ENCODE results near the gene LRFN2.

The LRFN2 gene

DNA sequence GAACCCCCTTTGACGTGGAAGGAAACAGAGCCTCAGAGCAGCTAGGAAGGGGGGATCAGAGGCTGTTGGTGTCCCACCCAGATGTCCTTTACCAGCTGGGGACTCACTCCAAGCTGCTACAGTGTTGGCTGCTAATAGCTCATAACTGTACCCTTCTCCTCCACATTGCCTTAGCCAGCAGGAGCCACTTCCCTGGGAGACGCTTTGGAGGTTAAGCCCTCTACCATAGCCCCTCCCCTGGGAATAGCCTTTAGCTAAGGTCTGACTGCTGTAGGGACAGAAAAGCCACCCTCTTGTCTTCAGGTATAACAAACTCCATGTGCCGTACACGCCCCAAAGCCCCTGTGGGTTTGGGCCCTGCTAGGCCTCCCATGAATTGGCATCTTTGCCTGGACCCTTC, 238.6 kb downstream of the LRFN2 start:
- Histone ChIP-seq H2AFZ (ENCODE audit: low read length) (no peak overlapping the region), H3K4me1 (ENCODE audit: insufficient read depth, low read length, poor library complexity, severe bottlenecking) (no peaks in the 10 kb centered on the region)
- TF ChIP-seq EZH2phosphoT487 (IDR thresholded peaks at IDR 0.05; ENCODE audit: borderline replicate concordance) = no peak
- TF ChIP-seq CTCF (conservative IDR thresholded peaks at IDR 0.05; ENCODE audit: low read length) = no peak

GRCh38 chr6:40347571-40348011, 239.6 kb downstream of the LRFN2 start:
- no peaks in the 10 kb centered on the region for H3K79me2 ChIP-seq (ENCODE audit: insufficient read depth, low read length)
- H3K4me1 ChIP-seq (ENCODE audit: insufficient read depth, low read length, poor library complexity, severe bottlenecking) = no peaks in the 10 kb centered on the region
- H3K27me3 ChIP-seq (ENCODE audit: insufficient read depth, low read length, poor library complexity, severe bottlenecking) = no peaks in the 10 kb centered on the region
- H2AFZ ChIP-seq (ENCODE audit: low read length) = no peak overlapping the region
- no peaks in the 10 kb centered on the region for H3K36me3 ChIP-seq (ENCODE audit: insufficient read depth, low read length)
- H3K9ac ChIP-seq (ENCODE audit: low read depth, low read length, poor library complexity, severe bottlenecking) = no peak overlapping the region
- H3K9me2 ChIP-seq (replicated peaks; ENCODE audit: low read depth, low read length) = no peaks in the 10 kb centered on the region
- H3F3A ChIP-seq (ENCODE audit: low read depth) = no peaks in the 10 kb centered on the region
- TF ChIP-seq EZH2phosphoT487 (IDR thresholded peaks at IDR 0.05; ENCODE audit: borderline replicate concordance) (no peak), CTCF (conservative IDR thresholded peaks at IDR 0.05; ENCODE audit: low read length) (no peak)
- H3K9me3 ChIP-seq (ENCODE audit: insufficient read depth, low read depth, low read length) = no peaks in the 10 kb centered on the region
- no peak overlapping the region for H3K4me2 ChIP-seq (ENCODE audit: low read depth, low read length, poor library complexity, severe bottlenecking)
- no peak overlapping the region for H3K4me3 ChIP-seq (ENCODE audit: low read length, poor library complexity, severe bottlenecking)
- no peaks in the 10 kb centered on the region for H4K20me1 ChIP-seq (ENCODE audit: insufficient read depth, low read length, poor library complexity, severe bottlenecking)

More for the DNA sequence above, 238.6 kb downstream of the LRFN2 start:
- H3K9ac ChIP-seq (ENCODE audit: low read depth, low read length, poor library complexity, severe bottlenecking) = no peak overlapping the region
- no peaks in the 10 kb centered on the region for H3K9me2 ChIP-seq (replicated peaks; ENCODE audit: low read depth, low read length)
- H3K9me3 ChIP-seq (ENCODE audit: insufficient read depth, low read depth, low read length) = no peaks in the 10 kb centered on the region
- no peaks in the 10 kb centered on the region for H3K36me3 ChIP-seq (ENCODE audit: insufficient read depth, low read length)
- no peaks in the 10 kb centered on the region for H3F3A ChIP-seq (ENCODE audit: low read depth)
- no peak overlapping the region for H3K4me2 ChIP-seq (ENCODE audit: low read depth, low read length, poor library complexity, severe bottlenecking)
- no peak overlapping the region for H3K4me3 ChIP-seq (ENCODE audit: low read length, poor library complexity, severe bottlenecking)
- no peaks in the 10 kb centered on the region for H3K79me2 ChIP-seq (ENCODE audit: insufficient read depth, low read length)
- no peaks in the 10 kb centered on the region for H4K20me1 ChIP-seq (ENCODE audit: insufficient read depth, low read length, poor library complexity, severe bottlenecking)
- H3K27me3 ChIP-seq (ENCODE audit: insufficient read depth, low read length, poor library complexity, severe bottlenecking) = no peaks in the 10 kb centered on the region

- Histone ChIP-seq H3K4me1 (ENCODE audit: insufficient read depth, low read length, poor library complexity, severe bottlenecking) (no peaks in the 10 kb centered on the region), H3K36me3 (ENCODE audit: insufficient read depth, low read length) (no peaks in the 10 kb centered on the region), H4K20me1 (ENCODE audit: insufficient read depth, low read length, poor library complexity, severe bottlenecking) (no peaks in the 10 kb centered on the region), H3K9ac (ENCODE audit: low read depth, low read length, poor library complexity, severe bottlenecking) (no peak overlapping the region), H2AFZ (ENCODE audit: low read length) (no peak overlapping the region), H3K79me2 (ENCODE audit: insufficient read depth, low read length) (no peaks in the 10 kb centered on the region), H3K4me3 (ENCODE audit: low read length, poor library complexity, severe bottlenecking) (no peak overlapping the region), H3F3A (ENCODE audit: low read depth) (no peaks in the 10 kb centered on the region), H3K4me2 (ENCODE audit: low read depth, low read length, poor library complexity, severe bottlenecking) (no peak overlapping the region), H3K27me3 (ENCODE audit: insufficient read depth, low read length, poor library complexity, severe bottlenecking) (no peaks in the 10 kb centered on the region), H3K9me2 (replicated peaks; ENCODE audit: low read depth, low read length) (no peaks in the 10 kb centered on the region), H3K9me3 (ENCODE audit: insufficient read depth, low read depth, low read length) (no peaks in the 10 kb centered on the region)
- TF ChIP-seq EZH2phosphoT487 (IDR thresholded peaks at IDR 0.05; ENCODE audit: borderline replicate concordance) = no peak
- no peak for TF ChIP-seq CTCF (conservative IDR thresholded peaks at IDR 0.05; ENCODE audit: low read length)
Measured at GRCh38 chr6:40346246-40346645, 240.9 kb downstream of the LRFN2 start.

Measured in Loucy (cell line).